GM12878 (cell line): ENCODE measurements around the gene ELOVL5. TPM values are rescaled to one million over a fixed set of nuclear protein-coding genes. Genes with fewer than 3 reads are reported as not detected.

ENCODE experiments used
- ATAC-seq: fragments of 200-7000 bp; cut with Tn5 transposase; 3 replicates; pipeline ENCODE4 v1.9.1; 2020; ENCODE audit warnings: mild to moderate bottlenecking, moderate library complexity
- BruUV-seq: library from RNA; stranded (reverse); fragments of 400-500 nt; replicated peaks from 2 replicates; lab custom pipeline; 2021; lab: Mats Ljungman, UMichigan
- CTCF ChIA-PET: fragments of 300-600 bp; sonication (Branson Sonifier 250); formaldehyde crosslinking; extraction: SDS; loops from one replicate; lab custom pipeline; 2021; ENCODE audit warnings: inconsistent platforms; lab: Yijun Ruan, JAX
- POLR2A ChIA-PET: fragments of 350-600 bp; formaldehyde crosslinking; extraction: SDS; loops from one replicate; lab custom pipeline; 2021; ENCODE audit warnings: inconsistent platforms; lab: Charles Lee
- RAD21 ChIA-PET: fragments of 300-600 bp; sonication (Branson Sonifier 250); formaldehyde crosslinking; loops from one replicate; lab custom pipeline; 2023; ENCODE audit warnings: antibody characterized with exemption; ENCODE audit not compliant: unreplicated experiment; lab: Charles Lee
- SMC1A ChIA-PET: fragments of 300-600 bp; sonication (Branson Sonifier 250); formaldehyde crosslinking; loops from one replicate; lab custom pipeline; 2023; ENCODE audit not compliant: unreplicated experiment, uncharacterized antibody; lab: Charles Lee
- DNase-seq: peaks from one replicate; pipeline ENCODE4 v3.0.0-alpha.2; 2011; ENCODE audit warnings: low read depth, low spot score
- FAIRE-seq: peaks from 3 replicates; lab custom pipeline; 2011; peaks lifted over from hg19 to GRCh38; lab: Jason Lieb, UNC
- H2AFZ ChIP-seq: 2 replicates; pipeline ENCODE4 v1.6.0; 2011; ENCODE audit warnings: low read depth, low read length, control low read depth; ENCODE audit not compliant: control insufficient read depth
- H3K27ac ChIP-seq: 2 replicates; pipeline ENCODE4 v1.5.1; 2011; ENCODE audit warnings: control low read depth; ENCODE audit not compliant: control insufficient read depth, insufficient read depth
- H3K27me3 ChIP-seq, 2 experiments: replicated peaks in 1 of 2; 2 replicates each; pipeline versions ENCODE4 v1.6.0 to v1.6.1; 2011; ENCODE audit warnings: low read length in 1 of 2; ENCODE audit not compliant: control insufficient read depth in 2 of 2, insufficient read depth in 2 of 2
- H3K36me3 ChIP-seq, 2 experiments: 2 replicates each; pipeline ENCODE4 v1.5.1; 2011; ENCODE audit warnings: low read length in 1 of 2; ENCODE audit not compliant: control insufficient read depth in 2 of 2, insufficient read depth in 2 of 2
- H3K4me1 ChIP-seq: 2 replicates; pipeline ENCODE4 v1.6.1; 2011; ENCODE audit warnings: mild to moderate bottlenecking, low read length, moderate library complexity, mixed read lengths; ENCODE audit not compliant: control insufficient read depth, insufficient read depth
- H3K4me2 ChIP-seq: 2 replicates; pipeline ENCODE4 v1.6.0; 2011; ENCODE audit warnings: control low read depth; ENCODE audit not compliant: control insufficient read depth, insufficient read depth
- H3K4me3 ChIP-seq: fragments of 200-600 bp; sonication (generic); 2 replicates; pipeline ENCODE4 v1.5.1; 2016
- H3K79me2 ChIP-seq: 2 replicates; pipeline ENCODE4 v1.6.0; 2011; ENCODE audit warnings: low read length; ENCODE audit not compliant: control insufficient read depth, insufficient read depth
- H3K9ac ChIP-seq: 2 replicates; pipeline ENCODE4 v1.8.0; 2011; ENCODE audit warnings: low read length, control low read depth, mixed read lengths; ENCODE audit not compliant: control insufficient read depth, insufficient read depth
- H3K9me3 ChIP-seq: replicated peaks from 3 replicates; pipeline ENCODE4 v1.5.1; 2011; ENCODE audit warnings: mild to moderate bottlenecking, low read length; ENCODE audit not compliant: control insufficient read depth, insufficient read depth
- H4K20me1 ChIP-seq: 2 replicates; pipeline ENCODE4 v1.6.0; 2011; ENCODE audit not compliant: control insufficient read depth, insufficient read depth
- ASH2L ChIP-seq: fragments of 300-600, 200-600 bp; sonication (generic); IDR thresholded peaks from 2 replicates; pipeline ENCODE4 v1.6.1; 2017; ENCODE audit warnings: low read depth, mild to moderate bottlenecking, borderline replicate concordance
- CBX3 ChIP-seq: fragments of 200-600 bp; sonication (generic); IDR thresholded peaks from 2 replicates; pipeline ENCODE4 v1.6.1; 2016; ENCODE audit warnings: low read depth, borderline replicate concordance
- EP300 ChIP-seq, 2 experiments: fragments of 150-350 bp in 1 of 2; IDR thresholded peaks; 2 replicates each; pipeline ENCODE4 v1.6.1; 2011 to 2012; ENCODE audit warnings: low read depth in 2 of 2, low read length in 2 of 2, borderline replicate concordance in 1 of 2, improper control_type of control experiment in 1 of 2, inconsistent platforms in 1 of 2; ENCODE audit not compliant: control insufficient read depth in 1 of 2
- ETV6 ChIP-seq, 2 experiments: fragments of 450-650 bp in 1 of 2; IDR thresholded peaks in 1 of 2; conservative IDR thresholded peaks in 1 of 2; 2 replicates each; pipeline ENCODE4 v1.6.1; 2014; ENCODE audit warnings: antibody characterized with exemption in 1 of 2, borderline replicate concordance in 1 of 2, low read depth in 1 of 2, mild to moderate bottlenecking in 1 of 2, moderate library complexity in 1 of 2
- IKZF1 ChIP-seq: fragments of 450-650 bp; conservative IDR thresholded peaks from 2 replicates; pipeline ENCODE4 v1.6.1; 2017; ENCODE audit warnings: antibody characterized with exemption, mild to moderate bottlenecking
- KAT2A ChIP-seq: conservative IDR thresholded peaks from 2 replicates; pipeline ENCODE4 v1.6.1; 2011; ENCODE audit warnings: low read depth, low read length; ENCODE audit not compliant: control insufficient read depth
- LARP7 ChIP-seq: fragments of 450-650 bp; IDR thresholded peaks from 2 replicates; pipeline ENCODE4 v1.6.1; 2017; ENCODE audit warnings: mild to moderate bottlenecking
- NR2C1 ChIP-seq: fragments of 450-650 bp; IDR thresholded peaks from 2 replicates; pipeline ENCODE4 v1.6.1; 2017; ENCODE audit warnings: antibody characterized with exemption, mild to moderate bottlenecking, moderate library complexity
- PML ChIP-seq: IDR thresholded peaks from 2 replicates; pipeline ENCODE4 v1.6.1; 2012; ENCODE audit warnings: low read length, inconsistent platforms
- POLR2AphosphoS5 ChIP-seq: IDR thresholded peaks from 2 replicates; pipeline ENCODE4 v1.6.1; 2011; ENCODE audit warnings: mild to moderate bottlenecking, low read length, inconsistent platforms
- RUNX3 ChIP-seq: IDR thresholded peaks from 2 replicates; pipeline ENCODE4 v1.6.1; 2012; ENCODE audit warnings: low read length, inconsistent platforms
- SMARCA5 ChIP-seq: fragments of 450-650 bp; IDR thresholded peaks from 2 replicates; pipeline ENCODE4 v1.6.1; 2017; ENCODE audit warnings: mild to moderate bottlenecking
- SPI1 ChIP-seq: IDR thresholded peaks from 2 replicates; pipeline ENCODE4 v1.6.1; 2011; ENCODE audit warnings: low read depth, mild to moderate bottlenecking, low read length, moderate library complexity, borderline replicate concordance; ENCODE audit not compliant: insufficient read depth
- SREBF1 ChIP-seq: IDR thresholded peaks from 2 replicates; pipeline ENCODE4 v1.6.1; 2012; ENCODE audit warnings: mild to moderate bottlenecking, low read length
- SREBF2 ChIP-seq: IDR thresholded peaks from 2 replicates; pipeline ENCODE4 v1.6.1; 2012; ENCODE audit warnings: mild to moderate bottlenecking, low read length
- STAT3 ChIP-seq: IDR thresholded peaks from 2 replicates; pipeline ENCODE4 v1.6.1; 2011; ENCODE audit warnings: low read depth, low read length, improper control_type of control experiment
- ZSCAN29 ChIP-seq: fragments of 450-650 bp; IDR thresholded peaks from 2 replicates; pipeline ENCODE4 v1.6.1; 2017; ENCODE audit warnings: mild to moderate bottlenecking, moderate library complexity
- in situ Hi-C: fragments of 300-500 bp; cut with MboI; formaldehyde crosslinking; loops from 9 replicates; pipeline ENCODE4 v1.14.3; 2018; ENCODE audit warnings: mixed read lengths
- intact Hi-C: fragments of 100-400 bp; cut with micrococcal nuclease; formaldehyde crosslinking; loops from one replicate; pipeline ENCODE4 v1.14.2; 2022; ENCODE audit not compliant: unreplicated experiment
- polyA plus RNA-seq, 11 experiments: library from polyadenylated mRNA; depleted of rRNA in 4 of 11; unstranded in 6 of 11; stranded (reverse) in 5 of 11; fragments of >200 nt; fragmentation: Nextera tagmentation in 4 of 11; fragmentation: Illumina TruSeq in 1 of 11; extraction: Ambion mirVana in 4 of 11; extraction: Trizol in 1 of 11; gene quantifications; 1 replicate in 1 of 11; 2 replicates in 10 of 11; pipeline versions ENCODE4 v1.2.1 to v1.2.3, GENCODE V29; 2011 to 2016; ENCODE audit warnings: inconsistent platforms in 2 of 11, missing spikeins in 2 of 11, low read depth in 1 of 11
- total RNA-seq, 4 experiments: library from RNA; depleted of rRNA in 3 of 4; stranded (reverse); fragments of >200 nt in 3 of 4; fragmentation: Illumina TruSeq in 1 of 4; extraction: Trizol in 1 of 4; gene quantifications; 2 replicates each; pipeline versions ENCODE4 v1.2.1 to v1.2.3, GENCODE V29; 2013 to 2021
- TF ChIP-seq, protein P1 (sequence below): fragments of 450-650 bp; IDR thresholded peaks from 2 replicates; pipeline ENCODE4 v1.6.1; 2017; ENCODE audit warnings: low read depth, mild to moderate bottlenecking, moderate library complexity
- TF ChIP-seq, protein P2 (sequence below): fragments of 450-650 bp; conservative IDR thresholded peaks from 2 replicates; pipeline ENCODE4 v1.6.1; 2017; ENCODE audit warnings: mild to moderate bottlenecking, moderate library complexity
- TF ChIP-seq, protein P3 (sequence below): fragments of 150-350 bp; IDR thresholded peaks from 2 replicates; pipeline ENCODE4 v1.6.1; 2014; ENCODE audit warnings: mild to moderate bottlenecking, low read depth, low read length

ELOVL5 gene
- total and polyA plus RNA-seq, 10 of the 15 experiments (the other 5 are each of a cell fraction or from before 2014, with no cell fraction given), result 156 to 241 (median 196) TPM

DNA sequence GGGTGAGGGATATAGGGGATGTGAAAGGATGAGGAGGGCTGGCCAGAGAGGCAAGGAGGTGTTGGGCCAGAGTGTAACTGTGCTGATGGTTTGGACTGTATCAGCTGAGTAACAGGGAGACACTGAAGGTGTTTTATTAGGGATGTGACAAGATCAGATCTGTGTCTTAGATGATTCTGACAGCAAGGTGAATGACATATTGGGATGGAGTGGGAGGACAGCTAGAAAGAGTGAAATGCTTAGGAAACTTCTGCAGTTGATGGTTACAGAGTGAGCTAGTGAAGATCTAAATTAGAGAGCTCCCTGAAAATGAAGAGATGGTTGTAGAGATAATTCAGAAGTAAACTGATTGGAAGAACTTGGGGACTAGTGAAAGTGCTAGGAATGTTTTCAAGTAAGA is 47.2 kb upstream of the ELOVL5 start:
- Histone ChIP-seq H3K4me1 (no peaks in the 10 kb centered on the region), H3K4me2 (no peak overlapping the region), H3K4me3 (no peak overlapping the region), H3K9ac (no peak overlapping the region), H3K27me3 (no peaks in the 10 kb centered on the region), H2AFZ (no peak overlapping the region), H3K36me3 (no peaks in the 10 kb centered on the region), H3K27ac (no peak overlapping the region), H3K79me2 (no peaks in the 10 kb centered on the region), H3K9me3 (no peaks in the 10 kb centered on the region)
- in situ Hi-C loops (no loop called here), intact Hi-C loops (no loop called here)
- DNase-seq, result no peak
- POLR2A ChIA-PET, result interaction anchor here (0.5 to 0.6 kb wide), 2 partner anchors 24 to 213 kb away, joined by 3 to 4 read pairs; no protein-coding TSS in a partner anchor
- no peak for ATAC-seq
- RAD21 ChIA-PET, result no interaction called here
- no peak for FAIRE-seq
- SMC1A ChIA-PET, result interaction anchor here (0.8 to 1.0 kb wide), 2 partner anchors 55 to 220 kb away, joined by 3 read pairs; no protein-coding TSS in a partner anchor
- CTCF ChIA-PET, result interaction anchor here (0.6 to 1.4 kb wide), 5 partner anchors 8 to 41 kb away, joined by 3 to 5 read pairs (median 3); no protein-coding TSS in a partner anchor
- TF ChIP-seq KAT2A (no peak), RUNX3 (no peak), EP300 (IDR thresholded peaks at IDR 0.05; ENCODE audit: borderline replicate concordance in 1 of 2, control insufficient read depth in 1 of 2, low read depth in 2 of 2, low read length in 2 of 2) (no peak), PML (no peak), POLR2AphosphoS5 (no peak), NR2C1 (no peak), SREBF1 (no peak), CBX3 (no peak), ZSCAN29 (no peak), SPI1 (no peak), LARP7 (no peak), ETV6 (conservative IDR thresholded peaks at IDR 0.05 in 1 of 2, IDR thresholded peaks at IDR 0.05 in 1 of 2; ENCODE audit: borderline replicate concordance in 1 of 2, low read depth in 1 of 2) (no peak), SMARCA5 (no peak), ASH2L (no peak), SREBF2 (no peak), STAT3 (no peak), IKZF1 (no peak)
- TF ChIP-seq, protein P1, sequence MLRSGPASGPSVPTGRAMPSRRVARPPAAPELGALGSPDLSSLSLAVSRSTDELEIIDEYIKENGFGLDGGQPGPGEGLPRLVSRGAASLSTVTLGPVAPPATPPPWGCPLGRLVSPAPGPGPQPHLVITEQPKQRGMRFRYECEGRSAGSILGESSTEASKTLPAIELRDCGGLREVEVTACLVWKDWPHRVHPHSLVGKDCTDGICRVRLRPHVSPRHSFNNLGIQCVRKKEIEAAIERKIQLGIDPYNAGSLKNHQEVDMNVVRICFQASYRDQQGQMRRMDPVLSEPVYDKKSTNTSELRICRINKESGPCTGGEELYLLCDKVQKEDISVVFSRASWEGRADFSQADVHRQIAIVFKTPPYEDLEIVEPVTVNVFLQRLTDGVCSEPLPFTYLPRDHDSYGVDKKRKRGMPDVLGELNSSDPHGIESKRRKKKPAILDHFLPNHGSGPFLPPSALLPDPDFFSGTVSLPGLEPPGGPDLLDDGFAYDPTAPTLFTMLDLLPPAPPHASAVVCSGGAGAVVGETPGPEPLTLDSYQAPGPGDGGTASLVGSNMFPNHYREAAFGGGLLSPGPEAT, result no peak
- TF ChIP-seq, protein P2, sequence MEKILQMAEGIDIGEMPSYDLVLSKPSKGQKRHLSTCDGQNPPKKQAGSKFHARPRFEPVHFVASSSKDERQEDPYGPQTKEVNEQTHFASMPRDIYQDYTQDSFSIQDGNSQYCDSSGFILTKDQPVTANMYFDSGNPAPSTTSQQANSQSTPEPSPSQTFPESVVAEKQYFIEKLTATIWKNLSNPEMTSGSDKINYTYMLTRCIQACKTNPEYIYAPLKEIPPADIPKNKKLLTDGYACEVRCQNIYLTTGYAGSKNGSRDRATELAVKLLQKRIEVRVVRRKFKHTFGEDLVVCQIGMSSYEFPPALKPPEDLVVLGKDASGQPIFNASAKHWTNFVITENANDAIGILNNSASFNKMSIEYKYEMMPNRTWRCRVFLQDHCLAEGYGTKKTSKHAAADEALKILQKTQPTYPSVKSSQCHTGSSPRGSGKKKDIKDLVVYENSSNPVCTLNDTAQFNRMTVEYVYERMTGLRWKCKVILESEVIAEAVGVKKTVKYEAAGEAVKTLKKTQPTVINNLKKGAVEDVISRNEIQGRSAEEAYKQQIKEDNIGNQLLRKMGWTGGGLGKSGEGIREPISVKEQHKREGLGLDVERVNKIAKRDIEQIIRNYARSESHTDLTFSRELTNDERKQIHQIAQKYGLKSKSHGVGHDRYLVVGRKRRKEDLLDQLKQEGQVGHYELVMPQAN, result no peak
- TF ChIP-seq, protein P3, sequence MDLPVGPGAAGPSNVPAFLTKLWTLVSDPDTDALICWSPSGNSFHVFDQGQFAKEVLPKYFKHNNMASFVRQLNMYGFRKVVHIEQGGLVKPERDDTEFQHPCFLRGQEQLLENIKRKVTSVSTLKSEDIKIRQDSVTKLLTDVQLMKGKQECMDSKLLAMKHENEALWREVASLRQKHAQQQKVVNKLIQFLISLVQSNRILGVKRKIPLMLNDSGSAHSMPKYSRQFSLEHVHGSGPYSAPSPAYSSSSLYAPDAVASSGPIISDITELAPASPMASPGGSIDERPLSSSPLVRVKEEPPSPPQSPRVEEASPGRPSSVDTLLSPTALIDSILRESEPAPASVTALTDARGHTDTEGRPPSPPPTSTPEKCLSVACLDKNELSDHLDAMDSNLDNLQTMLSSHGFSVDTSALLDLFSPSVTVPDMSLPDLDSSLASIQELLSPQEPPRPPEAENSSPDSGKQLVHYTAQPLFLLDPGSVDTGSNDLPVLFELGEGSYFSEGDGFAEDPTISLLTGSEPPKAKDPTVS, result no peak
- TF ChIP-seq, all 136 proteins: peak for 0
- BruUV-seq, result no TSS peak
- H4K20me1 ChIP-seq, result no peaks in the 10 kb centered on the region
